GM12878 (cell line): ENCODE results near the gene RELL2.

ENCODE experiments used
- ESRRA ChIP-seq: IDR thresholded peaks from 2 replicates; pipeline ENCODE4 v1.6.1; 2012; ENCODE audit warnings: mild to moderate bottlenecking, low read length, improper control_type of control experiment
- TAF1 ChIP-seq: IDR thresholded peaks from 2 replicates; pipeline ENCODE4 v1.6.1; 2011; ENCODE audit warnings: mild to moderate bottlenecking, low read depth, low read length, borderline replicate concordance
- TF ChIP-seq, protein P1 (sequence below), 3 experiments: IDR thresholded peaks in 2 of 3; conservative IDR thresholded peaks in 1 of 3; 2 replicates each; pipeline ENCODE4 v1.5.1; 2011; ENCODE audit warnings: low read depth in 3 of 3, low read length in 3 of 3, mild to moderate bottlenecking in 3 of 3, control low read depth in 2 of 3, moderate library complexity in 2 of 3, inconsistent platforms in 1 of 3, mixed read lengths in 1 of 3; ENCODE audit not compliant: control insufficient read depth in 2 of 3, insufficient read depth in 1 of 3; ENCODE audit errors: extremely low read depth in 1 of 3

DNA sequence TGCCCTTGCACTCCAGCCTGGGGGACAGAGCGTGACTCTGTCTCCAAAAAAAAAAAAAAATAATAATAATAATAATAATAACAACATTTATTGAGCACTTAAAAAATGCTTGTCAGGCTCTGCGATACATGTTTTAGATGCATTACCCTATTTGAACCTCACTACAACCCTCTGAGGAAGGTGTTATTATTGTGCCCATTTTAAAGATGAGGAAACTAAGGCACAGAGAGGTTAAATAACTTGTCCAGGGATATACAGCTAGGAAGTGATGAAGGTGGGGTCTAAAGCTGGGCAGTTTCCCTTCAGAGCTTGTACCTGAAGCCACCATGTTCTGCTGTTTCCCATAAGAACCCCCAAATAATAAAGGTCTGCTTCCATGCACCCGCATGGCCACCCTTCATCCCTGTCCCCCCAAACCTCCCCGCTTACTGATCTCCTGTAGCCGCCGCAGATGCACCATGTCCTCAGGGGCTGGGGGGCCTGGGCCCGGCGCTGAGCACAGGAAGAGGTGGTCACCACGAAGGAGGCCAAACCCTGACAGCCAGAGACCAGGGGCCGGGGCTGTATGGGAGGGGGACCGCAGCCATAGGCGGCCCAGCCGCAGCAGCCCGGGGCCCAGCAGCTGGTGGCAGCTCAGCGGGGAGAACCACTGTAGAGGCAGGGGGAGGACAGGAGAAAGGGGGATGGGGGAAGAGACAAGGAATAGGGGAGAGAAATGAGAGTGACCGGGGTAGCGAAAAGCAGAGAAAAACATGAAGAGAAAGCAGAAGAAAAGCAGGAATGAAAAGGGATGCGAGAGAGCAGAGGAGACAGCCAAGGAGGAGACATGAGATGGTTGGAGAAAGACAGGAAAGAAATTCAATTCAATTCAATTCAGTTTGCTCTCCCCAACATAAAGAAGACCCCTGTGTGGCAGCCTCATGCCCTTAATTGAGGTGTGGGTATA, 29.5 kb downstream of the RELL2 start:
- TF ChIP-seq ESRRA, result no peak
- no peak for TF ChIP-seq TAF1
- TF ChIP-seq, protein P1, sequence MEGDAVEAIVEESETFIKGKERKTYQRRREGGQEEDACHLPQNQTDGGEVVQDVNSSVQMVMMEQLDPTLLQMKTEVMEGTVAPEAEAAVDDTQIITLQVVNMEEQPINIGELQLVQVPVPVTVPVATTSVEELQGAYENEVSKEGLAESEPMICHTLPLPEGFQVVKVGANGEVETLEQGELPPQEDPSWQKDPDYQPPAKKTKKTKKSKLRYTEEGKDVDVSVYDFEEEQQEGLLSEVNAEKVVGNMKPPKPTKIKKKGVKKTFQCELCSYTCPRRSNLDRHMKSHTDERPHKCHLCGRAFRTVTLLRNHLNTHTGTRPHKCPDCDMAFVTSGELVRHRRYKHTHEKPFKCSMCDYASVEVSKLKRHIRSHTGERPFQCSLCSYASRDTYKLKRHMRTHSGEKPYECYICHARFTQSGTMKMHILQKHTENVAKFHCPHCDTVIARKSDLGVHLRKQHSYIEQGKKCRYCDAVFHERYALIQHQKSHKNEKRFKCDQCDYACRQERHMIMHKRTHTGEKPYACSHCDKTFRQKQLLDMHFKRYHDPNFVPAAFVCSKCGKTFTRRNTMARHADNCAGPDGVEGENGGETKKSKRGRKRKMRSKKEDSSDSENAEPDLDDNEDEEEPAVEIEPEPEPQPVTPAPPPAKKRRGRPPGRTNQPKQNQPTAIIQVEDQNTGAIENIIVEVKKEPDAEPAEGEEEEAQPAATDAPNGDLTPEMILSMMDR (IDR thresholded peaks at IDR 0.05 in 2 of 3, conservative IDR thresholded peaks at IDR 0.05 in 1 of 3; ENCODE audit: control insufficient read depth in 2 of 3, extremely low read depth in 1 of 3, insufficient read depth in 1 of 3, low read depth in 3 of 3, low read length in 3 of 3), result no peak
